IPS-18a (cell line): ENCODE data around the gene CAPSL.
"Not testable (repeated sequence)": the region's sequence is repeated elsewhere in the genome, so short reads cannot be mapped to it uniquely, and the experiment has no call there.

Experiments
- H3K27ac ChIP-seq: one replicate; pipeline ENCODE4 v1.5.1; 2013; ENCODE audit warnings: low read length
- H3K27me3 ChIP-seq: one replicate; pipeline ENCODE4 v1.6.1; 2013; ENCODE audit warnings: mild to moderate bottlenecking, low read length; ENCODE audit not compliant: control insufficient read depth, insufficient read depth
- H3K36me3 ChIP-seq: one replicate; pipeline ENCODE4 v1.6.1; 2013; ENCODE audit warnings: low read depth, low read length; ENCODE audit not compliant: control insufficient read depth
- H3K4me1 ChIP-seq: one replicate; pipeline ENCODE4 v1.6.1; 2013; ENCODE audit warnings: low read depth, low read length; ENCODE audit not compliant: control insufficient read depth
- H3K4me3 ChIP-seq: one replicate; pipeline ENCODE4 v1.5.1; 2013; ENCODE audit warnings: low read length
- H3K9ac ChIP-seq: one replicate; pipeline ENCODE4 v1.6.1; 2013; ENCODE audit warnings: mild to moderate bottlenecking, low read length, moderate library complexity
- H3K9me3 ChIP-seq: one replicate; pipeline ENCODE4 v1.6.1; 2013; ENCODE audit warnings: low read depth, low read length; ENCODE audit not compliant: control insufficient read depth

CAPSL gene

GRCh38 chr5:35938568-35939227 lies at the start of gene CAPSL:
Gene CAPSL, minus strand, starts transcription at chr5:35938622. Its CDS starts 17,502 bp downstream, at chr5:35921120.
- H3K9me3 ChIP-seq, result no peaks in the 10 kb centered on the region
- H3K4me1 ChIP-seq, result no peaks in the 10 kb centered on the region
- H3K9ac ChIP-seq, result no peak within 1 kb of the TSS
- no peaks in the 10 kb centered on the region for H3K27me3 ChIP-seq
- no peak within 1 kb of the TSS for H3K4me3 ChIP-seq
- no peaks in the 10 kb centered on the region for H3K36me3 ChIP-seq
- no peak within 1 kb of the TSS for H3K27ac ChIP-seq

GRCh38 chr5:35987776-35988175 lies 49.4 kb upstream of the CAPSL start:
- H3K4me1 ChIP-seq, result no peaks in the 10 kb centered on the region
- H3K4me3 ChIP-seq, result no peak overlapping the region
- H3K36me3 ChIP-seq, result no peaks in the 10 kb centered on the region
- H3K27me3 ChIP-seq, result peaks cover 20% of the 10 kb centered on the region
- H3K9ac ChIP-seq, result no peak overlapping the region
- H3K9me3 ChIP-seq, result peaks cover 3% of the 10 kb centered on the region
- no peak overlapping the region for H3K27ac ChIP-seq

GRCh38 chr5:35979715-35980114 lies 41.3 kb upstream of the CAPSL start:
- Histone ChIP-seq H3K4me1 (no peaks in the 10 kb centered on the region), H3K27me3 (no peaks in the 10 kb centered on the region), H3K4me3 (no peak overlapping the region), H3K9ac (no peak overlapping the region), H3K9me3 (peaks cover 15% of the 10 kb centered on the region), H3K27ac (no peak overlapping the region), H3K36me3 (no peaks in the 10 kb centered on the region)

- not testable (repeated sequence) for H3K27ac ChIP-seq, H3K4me1 ChIP-seq, H3K9me3 ChIP-seq, H3K36me3 ChIP-seq, H3K9ac ChIP-seq, H3K4me3 ChIP-seq, H3K27me3 ChIP-seq
Measured at GRCh38 chr5:35976859-35977258, 38.4 kb upstream of the CAPSL start.

GRCh38 chr5:35974570-35974969 lies 36.1 kb upstream of the CAPSL start:
- Histone ChIP-seq H3K36me3 (no peaks in the 10 kb centered on the region), H3K9me3 (no peaks in the 10 kb centered on the region), H3K27me3 (no peaks in the 10 kb centered on the region), H3K4me3 (no peak overlapping the region), H3K9ac (no peak overlapping the region), H3K27ac (no peak overlapping the region), H3K4me1 (no peaks in the 10 kb centered on the region)

- Histone ChIP-seq H3K4me3 (no peak overlapping the region), H3K9me3 (no peaks in the 10 kb centered on the region), H3K27me3 (no peaks in the 10 kb centered on the region), H3K27ac (no peak overlapping the region), H3K36me3 (no peaks in the 10 kb centered on the region), H3K9ac (no peak overlapping the region), H3K4me1 (no peaks in the 10 kb centered on the region)
Measured at GRCh38 chr5:35971878-35972210, 33.4 kb upstream of the CAPSL start.

GRCh38 chr5:35971186-35971877 lies 32.9 kb upstream of the CAPSL start:
- Histone ChIP-seq H3K9me3 (no peaks in the 10 kb centered on the region), H3K4me1 (no peaks in the 10 kb centered on the region), H3K27ac (no peak overlapping the region), H3K4me3 (no peak overlapping the region), H3K36me3 (no peaks in the 10 kb centered on the region), H3K27me3 (no peaks in the 10 kb centered on the region), H3K9ac (no peak overlapping the region)

GRCh38 chr5:35963381-35963843 lies 25.0 kb upstream of the CAPSL start:
- no peaks in the 10 kb centered on the region for H3K27me3 ChIP-seq
- H3K4me3 ChIP-seq, result no peak overlapping the region
- H3K36me3 ChIP-seq, result no peaks in the 10 kb centered on the region
- H3K9ac ChIP-seq, result no peak overlapping the region
- H3K27ac ChIP-seq, result no peak overlapping the region
- no peaks in the 10 kb centered on the region for H3K4me1 ChIP-seq
- H3K9me3 ChIP-seq, result no peaks in the 10 kb centered on the region

- Histone ChIP-seq H3K4me3 (no peak overlapping the region), H3K27ac (no peak overlapping the region), H3K27me3 (no peaks in the 10 kb centered on the region), H3K36me3 (no peaks in the 10 kb centered on the region), H3K9ac (no peak overlapping the region), H3K4me1 (no peaks in the 10 kb centered on the region), H3K9me3 (no peaks in the 10 kb centered on the region)
Measured at GRCh38 chr5:35960328-35960727, 21.9 kb upstream of the CAPSL start.

GRCh38 chr5:35956429-35956828 lies 18.0 kb upstream of the CAPSL start:
- H3K9me3 ChIP-seq, result no peaks in the 10 kb centered on the region
- no peak overlapping the region for H3K9ac ChIP-seq
- no peaks in the 10 kb centered on the region for H3K4me1 ChIP-seq
- no peak overlapping the region for H3K27ac ChIP-seq
- H3K36me3 ChIP-seq, result no peaks in the 10 kb centered on the region
- H3K4me3 ChIP-seq, result no peak overlapping the region
- H3K27me3 ChIP-seq, result no peaks in the 10 kb centered on the region

- H3K27ac ChIP-seq, result no peak overlapping the region
- H3K4me1 ChIP-seq, result no peaks in the 10 kb centered on the region
- no peak overlapping the region for H3K4me3 ChIP-seq
- no peak overlapping the region for H3K9ac ChIP-seq
- H3K9me3 ChIP-seq, result no peaks in the 10 kb centered on the region
- H3K27me3 ChIP-seq, result no peaks in the 10 kb centered on the region
- no peaks in the 10 kb centered on the region for H3K36me3 ChIP-seq
Measured at GRCh38 chr5:35954175-35954574, 15.8 kb upstream of the CAPSL start.

- Histone ChIP-seq H3K9ac (no peak overlapping the region), H3K4me1 (no peaks in the 10 kb centered on the region), H3K27me3 (no peaks in the 10 kb centered on the region), H3K36me3 (no peaks in the 10 kb centered on the region), H3K27ac (no peak overlapping the region), H3K4me3 (no peak overlapping the region), H3K9me3 (no peaks in the 10 kb centered on the region)
Measured at GRCh38 chr5:35947085-35947484, 8.7 kb upstream of the CAPSL start.
